Measurements from ENCODE around the gene IQCM. TPM values are rescaled to one million over a fixed set of nuclear protein-coding genes. Genes with fewer than 3 reads are reported as not detected.

IQCM gene
- total RNA-seq, 2 experiments from 2014 or later, result not detected

- ChIA-PET CTCF (ENCODE audit: unreplicated experiment) (no interaction called here), POLR2A (no interaction called here)
- intact Hi-C loops (cut with micrococcal nuclease; ENCODE audit: unreplicated experiment), result no loop called here
- H3K4me2 ChIP-seq (ENCODE audit: low read length), result no peak overlapping the region
- H2AFZ ChIP-seq (ENCODE audit: low read length), result no peak overlapping the region
- H3K79me2 ChIP-seq (ENCODE audit: insufficient read depth, low read depth, low read length), result no peaks in the 10 kb centered on the region
- no peak for TF ChIP-seq CTCF (conservative IDR thresholded peaks at IDR 0.05; ENCODE audit: low read length)
- TF ChIP-seq EZH2phosphoT487 (IDR thresholded peaks at IDR 0.05; ENCODE audit: borderline replicate concordance, low read depth, low read length), result no peak
- H3K9me2 ChIP-seq (ENCODE audit: insufficient read depth, low read length), result no peaks in the 10 kb centered on the region
- H3K4me1 ChIP-seq (ENCODE audit: insufficient read depth, low read length, poor library complexity, severe bottlenecking), result no peaks in the 10 kb centered on the region
- BruUV-seq (replicated peaks), result no TSS peak
- no peaks in the 10 kb centered on the region for H3K36me3 ChIP-seq (ENCODE audit: insufficient read depth, low read length)
- H3K4me3 ChIP-seq (ENCODE audit: low read depth, low read length, poor library complexity, severe bottlenecking), result no peak overlapping the region
- DNase-seq (ENCODE audit: low spot score), result no peak
- H3K27ac ChIP-seq (ENCODE audit: low read depth, low read length, poor library complexity, severe bottlenecking), result no peak overlapping the region
- H3K9me3 ChIP-seq (ENCODE audit: low read length), result no peaks in the 10 kb centered on the region
- no peaks in the 10 kb centered on the region for H4K20me1 ChIP-seq (ENCODE audit: insufficient read depth, low read length)
Observed at GRCh38 chr4:149441338-149441737, 374.3 kb downstream of the IQCM start.

GRCh38 chr4:149426461-149426860 lies 389.2 kb downstream of the IQCM start:
- H3K79me2 ChIP-seq (ENCODE audit: insufficient read depth, low read depth, low read length), result no peaks in the 10 kb centered on the region
- H3K9me2 ChIP-seq (ENCODE audit: insufficient read depth, low read length), result no peaks in the 10 kb centered on the region
- H3K4me3 ChIP-seq (ENCODE audit: low read depth, low read length, poor library complexity, severe bottlenecking), result no peak overlapping the region
- intact Hi-C loops (cut with micrococcal nuclease; ENCODE audit: unreplicated experiment), result no loop called here
- no peak for TF ChIP-seq EZH2phosphoT487 (IDR thresholded peaks at IDR 0.05; ENCODE audit: borderline replicate concordance, low read depth, low read length)
- no peak for TF ChIP-seq CTCF (conservative IDR thresholded peaks at IDR 0.05; ENCODE audit: low read length)
- H3K4me1 ChIP-seq (ENCODE audit: insufficient read depth, low read length, poor library complexity, severe bottlenecking), result no peaks in the 10 kb centered on the region
- no peak overlapping the region for H2AFZ ChIP-seq (ENCODE audit: low read length)
- no TSS peak for BruUV-seq (replicated peaks)
- H3K36me3 ChIP-seq (ENCODE audit: insufficient read depth, low read length), result no peaks in the 10 kb centered on the region
- no peak overlapping the region for H3K4me2 ChIP-seq (ENCODE audit: low read length)
- H3K27ac ChIP-seq (ENCODE audit: low read depth, low read length, poor library complexity, severe bottlenecking), result no peak overlapping the region
- ChIA-PET CTCF (ENCODE audit: unreplicated experiment) (no interaction called here), POLR2A (interaction anchor here (1.1 kb wide), 1 partner anchor 9 kb away, joined by 3 read pairs; no protein-coding TSS in a partner anchor)
- DNase-seq (ENCODE audit: low spot score), result no peak
- H4K20me1 ChIP-seq (ENCODE audit: insufficient read depth, low read length), result no peaks in the 10 kb centered on the region
- no peaks in the 10 kb centered on the region for H3K9me3 ChIP-seq (ENCODE audit: low read length)

GRCh38 chr4:149409555-149409962 lies 406.1 kb downstream of the IQCM start:
- H2AFZ ChIP-seq (ENCODE audit: low read length), result no peak overlapping the region

More at GRCh38 chr4:149409555-149409962, 406.1 kb downstream of the IQCM start:
- ChIA-PET POLR2A (no interaction called here), CTCF (ENCODE audit: unreplicated experiment) (no interaction called here)
- DNase-seq (ENCODE audit: low spot score), result no peak
- intact Hi-C loops (cut with micrococcal nuclease; ENCODE audit: unreplicated experiment), result no loop called here
- Histone ChIP-seq H3K79me2 (ENCODE audit: insufficient read depth, low read depth, low read length) (no peaks in the 10 kb centered on the region), H3K27ac (ENCODE audit: low read depth, low read length, poor library complexity, severe bottlenecking) (no peak overlapping the region), H3K4me2 (ENCODE audit: low read length) (no peak overlapping the region), H3K4me3 (ENCODE audit: low read depth, low read length, poor library complexity, severe bottlenecking) (no peak overlapping the region), H3K9me2 (ENCODE audit: insufficient read depth, low read length) (no peaks in the 10 kb centered on the region), H3K36me3 (ENCODE audit: insufficient read depth, low read length) (no peaks in the 10 kb centered on the region), H4K20me1 (ENCODE audit: insufficient read depth, low read length) (no peaks in the 10 kb centered on the region), H3K4me1 (ENCODE audit: insufficient read depth, low read length, poor library complexity, severe bottlenecking) (no peaks in the 10 kb centered on the region), H3K9me3 (ENCODE audit: low read length) (0 out of 2 replicates have a peak, but pooled peaks cover 6% of the 10 kb centered on the region)
- no TSS peak for BruUV-seq (replicated peaks)
- TF ChIP-seq EZH2phosphoT487 (IDR thresholded peaks at IDR 0.05; ENCODE audit: borderline replicate concordance, low read depth, low read length) (no peak), CTCF (conservative IDR thresholded peaks at IDR 0.05; ENCODE audit: low read length) (no peak)
